HG02623 (cell line): ENCODE measurements around the gene ARHGEF16.

Experiments used
- ATAC-seq: cut with Tn5 transposase; IDR thresholded peaks from one replicate; pipeline ENCODE4 v1.9.1; 2021; ENCODE audit warnings: moderate library complexity; ENCODE audit not compliant: unreplicated experiment

The ARHGEF16 gene

DNA sequence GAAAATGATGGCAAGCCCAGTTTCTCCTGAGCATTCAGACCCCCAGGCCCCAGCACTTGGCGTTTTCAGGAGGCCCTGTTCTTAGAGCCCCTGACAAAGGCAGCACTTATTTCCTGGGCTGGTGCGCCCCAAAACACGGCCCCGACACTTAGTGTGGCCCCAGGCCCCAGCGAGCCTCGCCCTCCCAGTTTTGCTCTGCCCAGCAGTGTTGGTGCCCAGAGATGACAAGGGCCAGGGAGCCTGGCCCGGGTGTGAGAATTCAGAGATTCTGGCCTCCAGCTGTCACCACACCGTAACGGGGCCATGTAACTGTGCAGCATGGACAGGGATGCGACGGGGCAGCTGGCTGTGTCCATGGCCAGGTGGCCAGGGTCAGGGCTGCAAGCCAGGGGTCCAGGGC is 18.0 kb upstream of the ARHGEF16 start:
- no peak for ATAC-seq

DNA sequence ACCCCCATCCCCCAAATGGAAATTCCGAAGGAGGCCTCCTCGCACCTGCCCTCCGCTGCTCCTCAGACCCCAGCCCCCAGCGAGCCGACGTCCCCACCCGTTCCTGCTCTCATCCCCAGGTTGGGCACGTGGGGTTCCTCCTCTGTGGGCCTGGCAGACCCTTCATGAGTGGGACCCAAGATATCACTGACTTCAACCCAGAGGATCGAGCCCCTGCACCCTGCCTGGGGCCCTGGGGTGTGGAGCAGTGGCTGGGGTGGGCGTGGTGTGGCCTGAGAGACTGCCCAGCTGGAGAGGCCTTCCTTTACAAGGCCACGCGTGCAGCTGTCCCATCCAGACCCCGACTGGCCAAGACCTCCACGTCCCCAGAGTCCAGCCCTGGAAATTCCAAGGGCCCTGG is 17.6 kb upstream of the ARHGEF16 start:
- no peak for ATAC-seq

DNA sequence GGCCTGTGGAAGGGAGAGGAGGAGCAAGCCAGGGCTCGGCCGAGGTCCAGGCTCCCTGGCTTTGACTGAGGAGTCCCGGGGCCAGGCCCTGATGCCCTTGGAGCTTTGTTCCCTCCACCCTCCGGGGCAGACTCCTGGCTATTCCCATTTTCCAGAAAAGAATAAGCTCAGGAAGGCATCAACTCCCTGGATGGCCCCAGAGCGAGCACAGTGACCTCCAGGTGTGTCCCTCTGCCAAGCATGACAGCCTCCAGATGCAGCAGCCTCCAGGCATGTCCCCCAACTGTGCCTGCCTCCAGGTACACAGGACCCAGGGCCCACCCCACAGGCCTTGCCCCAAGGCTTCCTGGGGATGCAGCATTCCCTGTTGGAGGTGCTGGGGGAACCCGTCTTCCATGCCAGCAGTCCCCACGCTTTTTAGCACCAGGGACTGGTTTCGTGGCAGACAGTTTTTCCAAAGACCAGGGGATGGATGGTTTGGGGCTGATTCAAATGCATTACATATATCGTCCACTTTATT is 15.7 kb upstream of the ARHGEF16 start:
- no peak for ATAC-seq

DNA sequence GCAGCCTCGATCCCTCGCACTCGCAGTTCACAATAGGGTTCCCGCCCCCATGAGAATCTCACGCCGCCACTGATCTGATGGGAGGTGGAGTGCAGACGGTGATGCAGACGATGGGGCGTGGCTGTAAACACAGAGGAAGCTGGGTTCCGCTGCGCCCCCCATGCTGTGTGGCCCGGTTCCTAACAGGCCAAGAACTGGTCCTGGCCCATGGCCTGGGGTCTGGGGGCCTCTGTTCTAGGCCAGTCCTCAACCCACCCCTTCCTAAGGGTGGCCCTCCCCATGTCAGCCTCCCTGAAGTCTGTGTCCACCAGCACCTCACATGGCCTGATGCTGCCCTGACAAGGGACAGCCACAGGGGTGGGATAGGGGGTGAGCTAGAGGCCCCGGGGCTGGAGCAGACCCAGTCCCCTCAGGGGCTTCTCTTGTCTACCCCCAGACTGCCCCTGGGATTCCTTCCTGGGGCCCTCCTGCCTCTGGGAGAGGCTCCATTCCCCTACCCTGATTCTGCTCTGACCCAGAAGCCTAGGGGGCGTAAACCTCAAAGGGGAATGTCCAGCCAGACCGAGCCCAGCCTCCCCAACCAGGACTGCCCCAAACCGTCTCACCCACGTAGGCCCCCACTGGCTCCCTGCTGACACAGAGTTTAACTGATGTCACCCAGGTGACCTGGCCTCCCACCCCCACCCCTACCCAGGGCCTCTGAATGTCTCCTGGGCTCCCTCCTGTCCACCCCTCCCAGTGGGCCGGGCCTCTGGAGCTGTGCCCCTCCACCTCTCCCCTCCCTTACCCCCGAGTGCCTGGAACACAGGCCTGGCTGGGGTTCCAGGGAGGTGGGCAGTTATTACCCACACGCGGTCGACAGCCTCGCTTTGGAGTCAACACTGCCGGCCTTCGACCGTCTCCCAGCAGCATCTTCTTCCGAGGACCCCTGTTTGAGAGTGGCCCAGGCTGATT is 14.8 kb upstream of the ARHGEF16 start:
- no peak for ATAC-seq

DNA sequence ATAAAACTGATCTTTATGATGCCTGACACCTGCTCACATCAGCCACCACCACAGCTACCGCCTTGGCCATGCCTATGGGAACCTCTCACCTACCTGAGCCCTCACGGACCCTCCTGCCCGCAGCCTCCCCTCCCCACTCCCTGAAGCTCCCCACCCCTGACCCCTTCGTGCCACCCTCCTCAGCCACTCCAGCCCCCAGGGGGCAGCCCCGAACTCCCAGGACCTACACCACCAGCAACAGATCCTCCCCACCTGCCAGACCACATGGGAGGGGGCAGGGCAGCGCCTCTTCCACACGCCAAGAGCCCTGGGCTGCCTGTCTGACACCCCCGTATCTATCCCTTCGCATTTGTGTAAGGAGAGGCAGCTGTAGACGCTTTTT is 14.2 kb upstream of the ARHGEF16 start:
- ATAC-seq: no peak

DNA sequence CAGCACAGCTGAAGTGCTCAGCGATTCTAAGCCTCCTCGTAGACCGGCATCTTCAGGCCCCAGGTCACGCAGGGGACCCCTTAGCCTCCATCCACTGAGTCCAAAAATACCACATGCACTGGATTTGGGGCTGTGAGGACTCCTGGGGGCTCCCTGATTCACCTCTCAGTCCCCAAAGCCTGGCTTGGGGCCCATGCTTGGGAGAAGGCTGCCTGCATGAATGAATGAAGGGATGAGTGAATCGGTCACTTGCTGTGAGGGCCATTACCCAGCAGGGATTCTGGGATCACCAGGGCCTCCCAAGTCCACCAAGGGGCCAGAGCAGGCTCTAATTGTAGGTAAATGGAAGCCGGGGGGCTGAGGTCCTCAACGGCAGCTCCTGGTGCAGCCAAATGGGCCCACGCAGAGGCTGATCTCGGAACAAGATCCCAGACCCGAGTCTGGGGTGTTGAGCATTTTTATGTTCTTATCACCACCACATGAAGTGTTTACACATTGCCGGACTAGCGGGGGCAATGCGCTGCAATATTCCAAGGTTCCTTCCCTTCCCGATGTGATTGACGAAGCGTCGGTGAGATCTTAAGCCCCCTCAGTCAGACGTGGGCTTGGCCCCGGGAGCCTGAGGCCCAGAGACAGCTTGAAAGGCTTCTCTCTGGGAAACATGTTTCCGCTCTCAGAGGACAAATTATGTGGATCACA is 13.6 kb upstream of the ARHGEF16 start:
- no peak for ATAC-seq

DNA sequence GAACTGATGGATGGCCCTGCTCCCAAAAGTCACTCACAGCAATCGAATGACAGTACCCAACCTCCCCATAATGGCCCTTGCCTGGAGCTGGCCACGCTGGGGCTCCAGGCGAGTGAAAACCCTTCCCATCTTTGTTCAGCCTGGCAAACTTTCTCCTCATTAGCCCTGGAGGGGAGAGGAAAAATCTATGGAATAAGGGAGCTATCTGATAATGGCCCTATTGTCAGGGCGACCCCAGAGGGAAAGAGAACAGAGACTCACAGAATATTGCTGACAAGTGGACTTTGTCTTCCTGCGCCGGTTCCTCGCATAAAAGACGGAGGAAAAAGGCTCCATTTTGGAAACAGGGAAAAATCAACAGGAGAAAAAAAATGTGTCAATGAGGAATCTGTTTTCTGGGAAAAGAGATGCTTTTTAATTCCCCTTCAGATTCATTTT is 13.0 kb upstream of the ARHGEF16 start:
- ATAC-seq: no peak

DNA sequence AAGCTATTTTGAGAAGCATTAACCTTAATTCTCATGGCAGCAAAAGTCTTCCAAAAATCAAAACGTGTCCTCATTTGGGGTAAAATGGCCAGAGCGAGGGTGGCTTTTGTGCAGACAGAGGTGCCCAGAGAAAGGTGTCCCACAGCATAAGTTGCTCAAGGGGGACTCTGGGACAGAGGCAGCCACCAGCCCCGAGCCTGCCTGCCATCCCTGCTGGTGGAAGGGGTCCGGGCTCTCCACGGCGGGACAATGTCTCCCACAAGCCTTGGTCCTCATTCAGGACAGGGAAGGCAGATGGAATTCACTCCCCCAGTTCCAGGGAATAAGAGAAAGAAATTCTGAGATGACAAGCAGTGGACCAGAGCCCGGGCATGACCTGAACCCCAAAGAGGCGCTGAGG is 12.6 kb upstream of the ARHGEF16 start:
- no peak for ATAC-seq

DNA sequence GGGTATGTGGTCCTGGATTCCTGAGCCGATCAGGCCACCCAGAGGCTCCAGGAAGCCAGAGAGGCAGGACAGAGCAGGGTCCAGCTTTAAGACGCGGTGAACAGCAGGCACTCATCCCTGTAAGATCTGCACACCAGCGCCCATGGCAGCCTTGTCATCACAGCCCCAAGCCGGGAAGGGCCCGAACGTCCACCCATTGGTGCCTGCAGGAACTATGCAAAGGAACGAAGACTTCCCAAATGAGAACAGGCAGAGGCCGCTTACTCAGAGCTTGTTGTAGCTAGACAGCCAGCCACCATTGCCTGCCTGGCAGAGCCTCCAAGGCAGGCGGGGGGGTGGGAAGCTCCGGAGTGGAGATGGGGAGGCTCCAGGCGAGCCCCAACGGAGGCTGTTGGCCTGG is 12.1 kb upstream of the ARHGEF16 start:
- no peak for ATAC-seq

DNA sequence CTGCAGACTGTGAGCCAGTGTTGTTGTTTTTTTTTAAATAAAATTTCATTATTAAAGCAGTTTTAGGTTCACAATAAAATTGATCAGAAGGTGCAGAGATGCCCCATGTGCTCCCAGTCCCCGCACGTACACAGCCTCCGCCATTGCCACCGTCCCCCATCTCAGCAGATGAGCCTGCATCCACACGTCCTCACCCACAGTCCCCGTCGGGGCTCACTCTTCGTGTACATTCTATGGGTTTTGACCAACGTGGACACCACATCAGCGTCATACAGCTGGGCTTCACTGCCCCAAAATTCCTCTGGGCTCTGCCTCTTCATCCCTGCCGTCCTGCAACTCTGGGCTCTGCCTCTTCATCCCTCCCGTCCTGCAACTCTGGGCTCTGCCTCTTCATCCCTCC is 11.6 kb upstream of the ARHGEF16 start:
- ATAC-seq: no peak

DNA sequence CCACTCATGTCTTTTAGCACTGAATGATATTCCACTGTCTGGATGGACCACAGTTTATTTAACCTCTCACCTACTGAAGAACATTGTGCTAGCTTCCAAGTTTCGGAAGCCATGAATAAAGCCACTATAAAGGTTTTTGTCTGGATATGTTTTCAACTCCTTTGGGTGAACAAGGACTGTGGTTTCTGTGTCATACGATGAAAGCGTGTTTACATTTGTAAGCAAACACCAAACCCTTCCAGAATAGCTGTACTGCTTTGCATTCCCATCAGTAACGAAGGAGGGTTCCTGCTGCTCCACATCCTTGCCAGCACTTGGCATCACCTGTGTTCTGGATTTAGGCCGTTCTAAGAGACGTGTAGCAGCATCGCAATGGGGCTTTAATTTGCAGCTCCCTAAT is 10.7 kb upstream of the ARHGEF16 start:
- no peak for ATAC-seq

DNA sequence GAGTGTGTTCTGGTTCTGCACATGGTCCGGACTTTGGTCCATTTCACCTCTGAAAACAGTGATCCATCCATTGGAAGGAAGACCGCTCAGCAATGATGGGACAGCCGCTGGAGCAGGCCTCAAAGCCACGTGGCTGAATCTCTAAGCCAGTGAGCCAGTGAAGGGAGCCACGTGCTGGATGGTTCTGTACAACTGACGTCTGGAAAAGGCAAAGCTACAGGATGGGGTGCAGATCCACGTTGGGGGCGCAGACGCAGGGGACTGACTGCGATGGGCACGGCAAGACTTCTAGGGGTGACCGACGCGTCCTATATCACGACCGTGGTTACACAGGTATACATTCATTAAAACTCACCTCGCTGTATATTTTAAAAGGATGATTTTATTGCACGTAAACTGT is 10.2 kb upstream of the ARHGEF16 start:
- ATAC-seq: no peak

DNA sequence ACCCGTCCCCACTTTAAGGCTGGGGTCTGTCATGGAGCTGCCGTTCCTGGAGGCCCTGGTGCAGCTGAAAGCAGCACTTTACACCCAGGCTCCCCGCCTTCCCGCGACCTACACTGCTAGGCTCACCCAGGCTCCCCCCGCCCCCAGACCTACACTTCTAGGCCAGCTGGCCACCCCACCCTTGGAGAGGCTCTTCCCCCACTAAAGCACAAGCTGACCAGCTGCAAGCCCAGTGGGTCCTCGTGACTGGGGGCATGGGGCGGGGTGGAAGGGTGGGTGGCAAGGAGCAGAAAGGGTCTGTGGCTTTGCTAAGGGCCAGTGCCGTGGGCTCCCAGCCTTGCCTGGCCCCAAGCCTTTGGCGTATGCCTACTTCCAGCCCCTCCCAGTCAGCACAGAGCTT is 9.7 kb upstream of the ARHGEF16 start:
- no peak for ATAC-seq

DNA sequence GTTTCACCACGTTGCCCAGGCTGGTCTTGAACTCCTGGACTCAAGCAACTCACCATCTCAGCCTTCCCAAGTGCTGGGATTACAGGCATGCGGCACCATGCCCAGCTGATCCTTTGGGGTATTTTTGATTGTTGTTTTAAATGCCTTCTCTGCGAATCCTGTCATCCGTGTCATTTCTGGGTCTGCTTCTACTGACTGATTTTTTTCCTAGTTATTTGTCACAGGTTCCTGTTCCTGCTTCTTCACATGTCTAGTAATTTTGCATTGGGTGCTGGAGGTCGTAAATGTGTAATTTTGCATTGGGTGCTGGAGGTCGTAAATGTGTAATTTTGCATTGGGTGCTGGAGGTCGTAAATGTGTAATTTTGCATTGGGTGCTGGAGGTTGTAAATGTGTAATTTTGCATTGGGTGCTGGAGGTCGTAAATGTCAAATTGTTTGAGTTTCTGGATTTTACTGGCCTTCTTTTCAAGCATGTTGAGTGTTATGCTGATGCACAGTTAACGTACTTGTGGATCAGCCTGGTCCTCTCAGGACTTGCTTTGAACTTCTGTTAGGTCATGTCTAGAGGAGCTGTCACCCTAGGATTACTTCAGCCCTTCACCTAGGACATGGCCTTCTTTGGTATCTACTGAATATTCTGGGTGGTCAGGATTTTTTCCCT is 4.1 kb upstream of the ARHGEF16 start:
- ATAC-seq: no peak

DNA sequence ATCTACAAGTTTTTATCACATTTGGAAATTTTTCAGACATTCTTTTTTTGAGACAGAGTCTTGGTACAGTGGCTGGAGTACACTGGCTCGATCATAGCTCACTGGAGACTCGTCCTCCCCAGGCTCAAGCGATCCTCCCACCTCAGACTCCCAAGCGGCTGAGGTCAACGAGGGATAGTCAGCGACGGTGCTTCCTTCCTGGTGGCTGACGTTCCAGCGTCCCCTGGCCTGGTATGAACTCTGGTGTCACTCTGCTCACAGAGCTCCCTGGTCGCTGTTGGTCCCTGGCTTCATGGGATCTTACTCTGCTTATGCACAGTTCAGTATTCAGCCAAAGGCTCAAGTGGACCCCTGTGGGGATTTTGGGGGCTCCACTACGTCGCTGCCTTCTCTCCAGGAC is 3.5 kb upstream of the ARHGEF16 start:
- no peak for ATAC-seq

DNA sequence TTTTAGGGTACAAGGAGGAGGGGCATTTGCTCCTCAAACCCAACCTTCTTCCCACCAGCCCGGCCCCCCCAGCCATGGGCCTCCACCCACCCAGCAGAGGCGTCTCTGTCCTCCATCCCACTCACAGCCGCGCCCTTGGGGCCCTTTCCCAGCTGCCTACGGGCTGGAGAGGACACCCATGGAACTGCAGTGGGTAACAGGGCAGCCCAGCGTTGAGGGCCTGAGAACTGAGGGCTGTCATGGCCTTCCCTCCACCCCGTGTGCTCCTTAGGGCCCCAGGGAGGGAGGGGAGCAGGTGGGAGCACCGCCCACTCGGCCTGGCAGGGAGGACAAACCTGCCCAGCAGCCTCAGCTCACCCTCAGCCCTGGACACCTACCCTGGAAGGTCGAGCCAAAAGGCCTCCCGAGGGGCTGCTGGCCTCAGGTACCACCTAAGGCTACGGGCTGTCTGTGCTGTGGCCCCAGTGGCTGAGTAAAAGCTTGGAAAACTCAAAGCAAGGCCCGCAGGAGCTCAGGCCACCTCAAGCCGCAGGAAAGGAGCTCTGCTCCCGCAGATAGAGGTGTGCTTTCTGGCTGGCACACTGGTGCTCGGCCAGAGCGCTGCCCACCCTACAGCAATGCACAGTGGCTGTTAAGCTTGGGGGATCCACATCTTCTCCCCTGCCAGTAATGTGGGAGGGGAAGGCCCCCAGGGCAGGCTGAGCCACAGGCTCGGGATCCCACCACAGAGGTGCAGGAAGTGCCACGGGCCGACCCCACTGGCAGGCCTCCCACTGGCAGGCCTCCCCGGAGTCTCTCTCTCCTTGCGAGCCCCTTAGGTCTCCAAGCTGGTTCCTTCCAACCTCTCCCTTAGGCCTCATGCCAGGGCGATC is 2.2 kb upstream of the ARHGEF16 start:
- ATAC-seq: no peak

DNA sequence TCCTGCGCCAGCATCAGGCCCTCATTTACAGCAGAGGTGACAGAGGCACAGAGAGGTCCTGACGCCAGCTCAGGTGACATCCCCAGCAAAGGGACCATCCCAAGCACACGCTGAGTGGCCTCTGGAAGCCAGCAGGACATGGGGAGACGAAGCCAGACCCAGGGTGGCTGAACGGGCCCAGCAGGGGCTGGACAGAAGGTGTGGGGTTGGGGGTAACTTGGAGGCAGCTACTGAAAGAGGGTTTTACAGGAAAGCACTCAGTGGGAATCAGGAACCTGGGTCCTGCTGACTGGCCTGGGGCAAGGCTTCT is 1.6 kb upstream of the ARHGEF16 start:
- ATAC-seq: no peak

DNA sequence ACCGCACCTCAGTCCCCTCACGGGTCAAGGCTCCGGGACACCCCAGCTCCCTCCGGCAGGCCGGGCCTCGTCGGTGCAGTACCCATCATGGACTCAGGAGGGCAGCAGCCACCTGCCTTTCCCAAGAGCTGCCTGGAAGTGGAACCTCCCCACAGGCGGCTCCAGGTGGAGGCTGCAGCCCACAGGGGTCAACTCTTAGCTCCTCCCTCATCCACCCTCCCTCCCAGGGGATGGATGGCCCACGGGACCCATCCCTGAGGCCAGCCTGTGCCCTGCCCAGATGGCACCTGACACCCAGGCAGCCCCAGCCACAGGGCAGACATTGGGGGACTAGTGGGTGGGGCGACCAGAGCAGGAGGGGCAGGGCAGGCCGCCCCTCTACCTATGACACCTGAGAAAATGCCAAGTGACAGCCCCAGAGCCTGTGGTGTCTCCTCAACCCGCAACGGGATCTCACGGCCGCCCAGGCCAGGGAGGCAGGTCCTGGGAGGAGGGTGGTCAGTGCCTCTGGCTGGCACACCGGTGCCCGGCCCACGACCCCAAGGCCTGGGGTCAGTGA is 1.2 kb upstream of the ARHGEF16 start:
- ATAC-seq: no peak

DNA sequence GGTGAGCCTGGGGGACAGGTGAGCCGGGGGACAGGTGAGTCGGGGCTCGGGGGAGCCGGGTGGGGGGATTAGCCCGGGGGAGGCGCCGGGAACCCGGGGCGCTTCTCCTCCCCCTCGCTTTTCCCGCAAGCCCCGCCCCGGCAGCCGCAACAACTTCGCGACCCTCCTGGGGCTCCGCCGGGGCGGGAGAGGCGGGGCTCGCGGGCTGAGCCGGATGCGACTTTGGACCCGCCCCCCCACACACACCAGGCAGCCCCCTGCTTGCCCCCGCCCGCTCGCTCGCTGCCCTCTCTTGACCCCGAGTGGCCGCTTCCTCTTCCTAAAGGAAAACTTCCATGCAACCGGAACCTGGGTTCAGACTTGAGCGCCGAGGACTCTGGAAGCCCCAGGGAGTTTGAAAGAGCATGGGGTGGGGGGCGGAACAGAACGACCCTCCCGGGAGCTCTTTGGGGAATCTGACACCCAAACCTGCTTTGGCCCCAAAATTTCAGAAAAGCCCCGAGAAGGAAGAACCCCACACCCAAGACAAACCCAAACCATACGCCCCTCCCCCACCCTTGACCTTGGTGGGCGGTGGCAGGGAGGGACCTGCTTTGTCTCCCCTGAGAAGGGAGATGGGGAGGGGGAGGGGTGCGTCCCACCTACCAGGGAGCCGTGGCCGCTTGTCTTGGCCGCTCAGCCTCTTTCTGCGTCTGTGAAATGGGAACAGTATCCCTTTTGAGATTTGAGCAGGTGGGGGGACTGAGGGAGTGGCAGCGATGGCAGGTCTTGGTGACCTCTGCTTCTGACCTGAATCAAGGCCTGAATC is 550 bp downstream of the ARHGEF16 start:
- ATAC-seq: no peak
